Occipital lobe (tissue), 2 donors: ENCODE results near the gene NF1. TPM values are rescaled to one million over a fixed set of nuclear protein-coding genes. Genes with fewer than 3 reads are reported as not detected.
"Not testable (repeated sequence)": the region's sequence is repeated elsewhere in the genome, so short reads cannot be mapped to it uniquely, and the experiment has no call there.

Experiments used
- DNase-seq: peaks from one replicate; lab custom pipeline; 2025; lab: John Stamatoyannopoulos, UW
- total RNA-seq: library from RNA; depleted of rRNA; stranded (reverse); fragments of >200 nt; gene quantifications from one replicate; pipeline ENCODE4 v1.2.3, GENCODE V29; 2014

The NF1 gene
- total RNA-seq, 1 donor from 2014 or later, result 107 TPM

GRCh38 chr17:31294820-31295488, 200.2 kb downstream of the NF1 start:
- DNase-seq, result no peak

GRCh38 chr17:31295489-31295871, 200.7 kb downstream of the NF1 start:
- DNase-seq, result no peak

- DNase-seq, result no peak
These were observed 201.4 kb downstream of the NF1 start for GRCh38 chr17:31296142-31296541.

DNA sequence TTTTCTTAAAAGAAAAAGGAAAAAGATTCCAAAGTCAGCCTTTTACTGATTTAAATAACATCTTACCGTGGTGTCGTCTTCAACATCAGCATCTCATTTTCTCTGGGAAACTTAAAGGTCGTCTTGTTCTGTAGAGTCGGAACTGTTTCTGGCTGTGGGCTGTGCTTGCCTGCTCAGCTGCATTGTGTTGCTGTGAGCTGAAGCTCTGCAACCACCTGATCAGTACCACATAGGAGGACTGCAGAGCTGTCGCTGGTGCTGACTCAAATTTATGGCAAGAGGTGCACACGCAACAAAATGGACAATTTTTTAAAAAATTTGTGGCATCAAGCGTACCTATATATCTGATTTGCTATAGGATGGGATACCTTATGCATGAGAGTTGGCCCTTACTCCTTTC, 202.3 kb downstream of the NF1 start, which contains the start of gene OMG:
Gene OMG (minus strand): TSS at position 150 of the 400 bp plus-strand sequence. CDS start 908 bp downstream, outside the sequence.
- peak; percentile 75 for DNase-seq

DNA sequence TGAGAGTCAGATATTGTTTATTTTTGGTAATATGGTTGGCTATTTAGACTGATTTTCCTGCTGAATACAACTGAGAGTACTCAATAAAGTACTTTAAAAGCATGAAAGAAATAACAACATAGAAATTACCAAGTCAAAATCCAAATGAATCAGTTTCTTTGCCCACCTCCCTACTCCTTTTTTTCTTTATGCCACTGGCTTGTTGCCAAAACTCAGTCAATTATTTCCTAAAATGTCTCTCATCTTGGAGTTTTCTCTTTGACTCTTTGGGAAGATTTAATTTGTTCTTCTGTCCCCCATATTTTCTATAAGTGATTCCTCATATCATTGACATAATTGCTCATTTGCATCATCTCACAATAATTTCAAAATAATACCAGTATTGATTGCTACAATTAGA, 204.8 kb downstream of the NF1 start:
- DNase-seq, result no peak

GRCh38 chr17:31307640-31308039, 212.9 kb downstream of the NF1 start:
- no peak for DNase-seq

GRCh38 chr17:31308372-31309334, 213.9 kb downstream of the NF1 start:
- DNase-seq, result no peak

DNA sequence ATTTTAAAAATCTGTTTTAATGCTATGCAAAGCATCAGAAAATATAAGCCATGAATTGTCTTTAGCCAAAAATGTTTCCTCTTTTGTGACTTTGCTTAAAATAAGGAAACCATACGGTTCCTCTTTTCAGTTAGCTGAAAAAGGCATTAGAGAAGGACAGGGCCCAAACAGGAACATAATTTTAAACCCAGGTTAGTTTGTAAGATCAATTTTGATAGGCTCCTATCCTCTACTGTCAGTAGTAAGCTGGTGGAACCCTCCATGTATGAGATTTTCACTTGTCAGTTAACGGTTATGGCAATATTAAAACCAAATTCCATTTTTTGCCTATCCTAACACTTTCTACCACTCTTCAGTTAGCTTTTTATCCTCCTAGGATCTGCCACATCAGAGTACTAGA, 214.8 kb downstream of the NF1 start:
- no peak for DNase-seq

GRCh38 chr17:31310260-31310659, 215.5 kb downstream of the NF1 start:
- no peak for DNase-seq

GRCh38 chr17:31310886-31311285, 216.1 kb downstream of the NF1 start:
- no peak for DNase-seq

DNA sequence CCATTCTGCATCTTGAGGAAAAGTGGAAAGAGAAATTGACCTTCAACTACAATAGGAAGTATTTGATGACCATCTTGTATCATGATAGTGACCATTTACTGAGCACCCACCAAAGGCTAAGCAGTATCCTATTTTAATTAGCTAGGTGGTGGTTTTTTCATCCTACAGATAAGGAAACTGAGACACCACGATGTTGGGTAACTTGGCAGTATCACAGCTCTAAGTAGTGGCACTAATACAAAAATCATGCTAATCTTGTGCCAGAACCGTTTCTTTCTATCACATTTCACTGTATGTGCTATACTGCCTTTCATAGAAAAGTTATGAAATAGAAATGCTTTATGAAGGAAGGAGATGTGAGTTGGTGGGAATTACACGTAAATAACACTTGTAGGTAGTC, 216.7 kb downstream of the NF1 start:
- no peak for DNase-seq

- not testable (repeated sequence) for DNase-seq
These were observed 217.4 kb downstream of the NF1 start for GRCh38 chr17:31312223-31312622.

DNA sequence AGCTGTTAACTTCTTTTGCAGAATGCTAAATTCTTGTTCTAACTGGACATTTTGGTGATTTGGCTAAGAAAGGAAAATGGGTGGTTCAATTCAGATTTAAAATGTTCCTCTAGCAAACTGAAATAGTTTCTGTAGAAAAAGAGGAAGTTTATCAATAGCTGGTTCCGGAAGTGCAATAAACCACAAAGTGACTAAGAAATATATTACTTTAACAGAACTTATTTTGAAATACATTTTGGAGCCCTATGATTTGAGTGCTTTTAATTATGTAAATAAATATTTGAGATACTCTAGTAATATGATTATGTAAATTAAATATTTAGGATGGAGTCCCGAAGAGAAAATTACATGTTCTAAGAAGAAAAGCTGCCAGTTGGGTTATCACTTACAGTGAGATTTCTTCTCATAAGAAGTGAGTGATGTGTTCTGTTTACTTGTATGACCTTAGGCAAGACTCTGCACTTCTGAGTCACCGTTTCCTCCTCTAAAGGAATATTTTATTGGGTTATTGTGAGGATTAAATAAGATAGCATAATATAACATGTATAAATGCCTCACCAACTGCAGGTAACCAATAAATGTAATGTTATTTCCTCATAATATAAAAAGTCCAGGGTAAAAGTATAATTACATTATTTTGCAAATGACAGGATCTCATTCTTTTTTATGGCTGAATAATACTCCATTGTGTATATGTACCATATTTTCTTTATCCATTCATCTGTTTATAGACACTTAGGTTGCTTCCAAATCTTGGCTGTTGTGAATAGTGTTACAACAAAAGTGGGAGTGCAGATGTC, 219.4 kb downstream of the NF1 start, which contains the start of gene EVI2B:
Gene EVI2B (minus strand): TSS at position 73 of the 800 bp plus-strand sequence. CDS start 8,445 bp downstream, outside the sequence.
- DNase-seq, result no peak

- no peak for DNase-seq
These were observed 220.0 kb downstream of the NF1 start for GRCh38 chr17:31314782-31315100.

- peak; percentile 68 for DNase-seq
These were observed 223.6 kb downstream of the NF1 start for GRCh38 chr17:31318298-31318801.

- DNase-seq, result no peak
These were observed 224.3 kb downstream of the NF1 start for GRCh38 chr17:31318851-31319661.

DNA sequence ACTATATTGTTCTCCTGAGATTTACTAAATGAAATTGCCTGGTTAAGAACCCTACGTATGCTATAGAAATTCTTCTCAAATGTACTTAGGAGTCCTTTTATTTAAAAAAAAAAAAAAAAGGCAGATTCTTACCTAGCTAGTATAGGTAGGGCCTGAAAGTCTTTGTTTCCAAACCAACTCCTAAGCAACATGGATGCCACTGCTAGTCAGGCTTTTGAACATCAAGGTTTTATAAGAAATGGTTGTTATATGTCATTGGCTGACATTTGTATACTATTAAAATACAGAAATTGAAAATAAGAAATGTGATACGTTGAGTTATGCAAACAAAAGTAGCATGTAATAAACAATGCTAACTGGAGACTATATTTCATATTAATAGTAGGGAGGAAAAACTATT, 225.5 kb downstream of the NF1 start:
- no peak for DNase-seq

DNA sequence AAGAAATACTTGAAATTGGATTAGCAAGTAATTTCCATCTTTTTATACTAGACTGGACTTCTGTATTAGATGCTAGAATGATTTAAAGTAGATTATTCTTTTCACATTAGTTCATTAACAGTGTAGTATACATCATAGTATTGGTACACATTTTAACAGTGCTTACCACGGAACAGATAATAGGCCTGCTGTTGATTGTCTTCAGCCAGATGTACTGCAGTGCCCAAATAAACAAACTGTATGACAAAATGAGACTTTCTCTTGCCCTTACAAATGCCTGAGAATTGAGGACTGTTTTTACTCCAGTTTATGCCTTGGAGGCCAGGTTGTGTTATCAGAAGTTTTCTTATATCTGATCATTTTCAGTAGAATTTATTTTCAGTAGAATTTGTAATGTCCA, 226.0 kb downstream of the NF1 start:
- DNase-seq, result no peak

- peak; percentile 19 for DNase-seq
These were observed 226.7 kb downstream of the NF1 start, which contains the start of gene EVI2A for GRCh38 chr17:31321481-31321880. TSS of gene EVI2A (minus strand) at chr17:31321622. CDS start at chr17:31319013, 2,609 bp downstream.

DNA sequence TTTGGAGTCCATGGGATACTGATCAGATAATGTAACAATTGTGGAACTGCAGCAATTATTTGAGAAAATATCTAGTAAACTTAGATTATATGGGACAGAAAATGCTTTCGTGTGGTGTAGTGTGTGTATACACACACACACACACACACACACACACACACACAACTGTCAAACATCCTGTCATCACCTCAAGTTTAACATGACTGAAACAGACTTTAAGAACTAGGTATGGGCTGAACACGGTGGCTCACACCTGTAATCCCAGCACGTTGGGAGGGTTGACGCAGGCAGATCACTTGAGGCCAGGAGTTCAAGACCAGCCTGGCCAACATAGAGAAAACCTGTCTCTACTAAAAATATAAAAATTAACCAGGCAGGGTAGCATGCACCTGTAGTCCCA, 227.2 kb downstream of the NF1 start:
- DNase-seq, result no peak

DNA sequence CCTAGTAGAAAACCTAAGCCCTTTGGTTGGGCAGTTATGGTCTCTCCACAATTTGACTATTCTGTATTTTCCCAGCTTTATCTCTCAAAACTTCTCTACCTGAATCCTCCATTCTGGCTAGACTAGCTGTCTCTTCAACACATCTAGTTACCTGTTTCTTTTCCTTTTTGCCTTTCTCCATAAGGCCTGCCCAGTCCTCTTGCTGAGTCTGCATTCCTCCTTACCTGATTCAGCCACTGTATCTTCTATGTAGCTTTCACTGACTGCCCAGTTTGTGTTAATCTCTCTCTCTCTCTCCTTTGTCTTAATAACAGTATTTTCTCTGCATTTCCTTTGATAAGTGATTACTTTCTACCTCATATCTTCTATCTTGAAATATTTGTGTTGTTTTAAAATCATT, 228.8 kb downstream of the NF1 start:
- no peak for DNase-seq
